ENCODE data around the gene POLR3B. TPM values are rescaled to one million over a fixed set of nuclear protein-coding genes. Genes with fewer than 3 reads are reported as not detected.

Gene POLR3B
- total RNA-seq, 4 donors from 2014 or later, result 10.7 to 16.2 (median 12.0) TPM

- Histone ChIP-seq H3K9me3 (no peaks in the 10 kb centered on the region), H3K4me1 (no peaks in the 10 kb centered on the region), H3K4me3 (no peak overlapping the region), H3K27ac (no peak overlapping the region), H3K27me3 (peaks cover 0 to 28% (median 0%) of the 10 kb centered on the region in 4 donors), H3K36me3 (no peaks in the 10 kb centered on the region)
- intact Hi-C loops (cut with DNase I), result no loop called here
- no peak for DNase-seq
- TF ChIP-seq CTCF (IDR thresholded peaks at IDR 0.05), result no peak
- no peak for TF ChIP-seq POLR2A (IDR thresholded peaks at IDR 0.05)
- 91 to 100% methylated on average over 1 to 4 of the region's 4 CpGs for WGBS, 2 donors
Measured at GRCh38 chr12:106521901-106522300, 164.4 kb downstream of the POLR3B start.

DNA sequence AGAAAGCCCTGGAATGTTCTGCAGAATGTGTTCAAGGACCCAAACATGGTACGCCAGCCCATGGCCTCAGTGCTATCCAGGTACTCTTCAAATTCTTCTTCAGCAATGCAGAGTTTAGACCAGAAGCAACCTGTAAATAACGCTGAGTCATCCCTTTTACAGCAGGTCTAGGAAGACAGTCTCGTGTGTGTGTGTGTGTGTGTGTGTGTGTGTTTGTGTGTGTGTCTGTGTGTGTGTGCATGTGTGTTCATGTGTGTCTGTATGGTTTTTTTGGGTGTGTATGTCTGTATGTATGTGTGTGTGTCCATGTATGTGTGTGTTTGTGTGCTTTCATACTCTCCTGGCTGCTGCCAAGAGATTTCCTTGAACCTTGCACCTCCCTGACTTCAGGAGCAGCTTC, 165.2 kb downstream of the POLR3B start:
- no peak overlapping the region for H3K4me3 ChIP-seq
- 62 to 71% methylated on average over 3 of the region's 3 CpGs for WGBS, 2 donors
- intact Hi-C loops (cut with DNase I), result no loop called here
- no peaks in the 10 kb centered on the region for H3K36me3 ChIP-seq
- DNase-seq, result no peak
- peaks cover 0 to 33% (median 0%) of the 10 kb centered on the region in 4 donors for H3K27me3 ChIP-seq
- no peaks in the 10 kb centered on the region for H3K4me1 ChIP-seq
- H3K9me3 ChIP-seq, result no peaks in the 10 kb centered on the region
- H3K27ac ChIP-seq, result no peak overlapping the region
- no peak for TF ChIP-seq POLR2A (IDR thresholded peaks at IDR 0.05)
- TF ChIP-seq CTCF (IDR thresholded peaks at IDR 0.05), result no peak

GRCh38 chr12:106527356-106527755, 169.8 kb downstream of the POLR3B start:
- no peaks in the 10 kb centered on the region for H3K9me3 ChIP-seq
- WGBS, 2 donors, result 57 to 77% methylated on average over 2 of the region's 2 CpGs
- no peak for TF ChIP-seq POLR2A (IDR thresholded peaks at IDR 0.05)
- no peak for TF ChIP-seq CTCF (IDR thresholded peaks at IDR 0.05)
- intact Hi-C loops (cut with DNase I), result no loop called here
- H3K27me3 ChIP-seq, result peaks cover 0 to 7% (median 0%) of the 10 kb centered on the region in 4 donors
- H3K36me3 ChIP-seq, result no peaks in the 10 kb centered on the region
- no peaks in the 10 kb centered on the region for H3K4me1 ChIP-seq
- no peak overlapping the region for H3K27ac ChIP-seq
- no peak for DNase-seq
- H3K4me3 ChIP-seq, result no peak overlapping the region

GRCh38 chr12:106541201-106541600, 183.7 kb downstream of the POLR3B start:
- H3K27me3 ChIP-seq, result peaks cover 0 to 2% (median 0%) of the 10 kb centered on the region in 4 donors
- no peak overlapping the region for H3K27ac ChIP-seq
- H3K36me3 ChIP-seq, result no peaks in the 10 kb centered on the region
- intact Hi-C loops (cut with DNase I), result no loop called here
- no peak for DNase-seq
- H3K4me3 ChIP-seq, result no peak overlapping the region
- H3K9me3 ChIP-seq, result no peaks in the 10 kb centered on the region
- TF ChIP-seq POLR2A (IDR thresholded peaks at IDR 0.05) (no peak), CTCF (IDR thresholded peaks at IDR 0.05) (no peak)
- H3K4me1 ChIP-seq, result no peaks in the 10 kb centered on the region

- peaks cover 0 to 7% (median 0%) of the 10 kb centered on the region in 3 donors for H3K9me3 ChIP-seq
- intact Hi-C loops (cut with DNase I), result no loop called here
- 54 to 62% methylated on average over 3 to 8 of the region's 9 CpGs for WGBS, 2 donors
- no peak for DNase-seq
- no peak overlapping the region for H3K4me3 ChIP-seq
- H3K36me3 ChIP-seq, result no peaks in the 10 kb centered on the region
- no peak for TF ChIP-seq POLR2A (IDR thresholded peaks at IDR 0.05)
- TF ChIP-seq CTCF (IDR thresholded peaks at IDR 0.05), result no peak
- H3K27ac ChIP-seq, result no peak overlapping the region
- peaks cover 0 to 13% (median 0%) of the 10 kb centered on the region in 4 donors for H3K27me3 ChIP-seq
- no peaks in the 10 kb centered on the region for H3K4me1 ChIP-seq
Measured at GRCh38 chr12:106551410-106551809, 193.9 kb downstream of the POLR3B start.

All from esophagus squamous epithelium (tissue), 5 donors.